GM12801 (cell line): ENCODE data around the gene SCAMP2.

Experiments
- TF ChIP-seq, protein P1 (sequence below): IDR thresholded peaks from one replicate; pipeline ENCODE4 v1.5.1; 2011; ENCODE audit warnings: control low read depth; ENCODE audit not compliant: insufficient read length; ENCODE audit errors: extremely low read depth

The SCAMP2 gene

GRCh38 chr15:74820056-74820455, 53.1 kb downstream of the SCAMP2 start:
- TF ChIP-seq, protein P1, sequence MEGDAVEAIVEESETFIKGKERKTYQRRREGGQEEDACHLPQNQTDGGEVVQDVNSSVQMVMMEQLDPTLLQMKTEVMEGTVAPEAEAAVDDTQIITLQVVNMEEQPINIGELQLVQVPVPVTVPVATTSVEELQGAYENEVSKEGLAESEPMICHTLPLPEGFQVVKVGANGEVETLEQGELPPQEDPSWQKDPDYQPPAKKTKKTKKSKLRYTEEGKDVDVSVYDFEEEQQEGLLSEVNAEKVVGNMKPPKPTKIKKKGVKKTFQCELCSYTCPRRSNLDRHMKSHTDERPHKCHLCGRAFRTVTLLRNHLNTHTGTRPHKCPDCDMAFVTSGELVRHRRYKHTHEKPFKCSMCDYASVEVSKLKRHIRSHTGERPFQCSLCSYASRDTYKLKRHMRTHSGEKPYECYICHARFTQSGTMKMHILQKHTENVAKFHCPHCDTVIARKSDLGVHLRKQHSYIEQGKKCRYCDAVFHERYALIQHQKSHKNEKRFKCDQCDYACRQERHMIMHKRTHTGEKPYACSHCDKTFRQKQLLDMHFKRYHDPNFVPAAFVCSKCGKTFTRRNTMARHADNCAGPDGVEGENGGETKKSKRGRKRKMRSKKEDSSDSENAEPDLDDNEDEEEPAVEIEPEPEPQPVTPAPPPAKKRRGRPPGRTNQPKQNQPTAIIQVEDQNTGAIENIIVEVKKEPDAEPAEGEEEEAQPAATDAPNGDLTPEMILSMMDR: no peak

DNA sequence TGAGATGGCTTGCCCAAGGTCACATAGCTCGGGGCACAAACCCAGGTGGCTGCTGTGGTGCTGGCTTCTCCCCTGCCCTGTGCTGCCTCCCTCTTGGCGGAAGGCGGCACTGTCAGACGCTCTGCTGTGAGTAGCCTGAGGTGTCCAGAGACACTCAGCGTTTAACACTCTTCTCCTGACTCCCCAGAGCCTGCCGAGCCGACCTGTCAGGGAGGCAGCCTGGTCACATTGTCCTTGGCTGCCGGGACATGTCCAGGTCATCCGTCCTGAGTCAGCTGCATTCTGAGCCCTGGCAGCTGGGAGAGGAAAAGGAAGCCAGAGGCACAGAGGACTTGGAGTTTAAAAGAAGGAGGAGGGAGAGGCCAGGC, 55.8 kb downstream of the SCAMP2 start:
- TF ChIP-seq, protein P1: no peak

- TF ChIP-seq, protein P1: no peak
These were observed 56.4 kb downstream of the SCAMP2 start for GRCh38 chr15:74816624-74817369.

DNA sequence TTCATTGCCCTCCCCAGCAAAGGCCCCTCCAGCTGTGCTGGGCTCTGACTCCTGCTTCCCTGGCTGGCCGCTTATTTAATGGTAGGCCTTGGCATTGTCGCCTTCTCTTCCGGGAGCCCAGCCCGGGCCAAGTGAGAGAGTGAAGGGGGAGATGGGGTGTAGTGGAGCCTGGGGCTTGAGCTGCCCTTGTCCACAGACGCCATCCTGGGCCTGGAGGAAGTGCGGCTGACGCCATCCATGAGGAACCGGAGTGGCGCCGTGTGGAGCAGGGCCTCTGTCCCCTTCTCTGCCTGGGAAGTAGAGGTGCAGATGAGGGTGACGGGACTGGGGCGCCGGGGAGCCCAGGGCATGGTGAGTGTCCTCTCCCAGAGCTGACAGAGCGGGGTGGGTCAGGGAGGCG, 57.2 kb downstream of the SCAMP2 start:
- TF ChIP-seq, protein P1: no peak

- TF ChIP-seq, protein P1: no peak
These were observed 57.8 kb downstream of the SCAMP2 start for GRCh38 chr15:74815121-74815934.

- TF ChIP-seq, protein P1: no peak
These were observed 60.6 kb downstream of the SCAMP2 start, which contains the start of gene LMAN1L for GRCh38 chr15:74812533-74812932. LMAN1L (plus strand) TSS chr15:74812835; CDS start chr15:74812855, 20 bp downstream.

- TF ChIP-seq, protein P1: no peak
These were observed 63.2 kb downstream of the SCAMP2 start for GRCh38 chr15:74809956-74810355.
